SU-DHL-6 (cell line): Measurements from ENCODE around the gene RSPRY1.

ENCODE experiments used
- CTCF ChIP-seq: fragments of 200-600 bp; sonication (generic); IDR thresholded peaks from one replicate; pipeline ENCODE4 v1.5.1; 2017; ENCODE audit warnings: antibody characterized with exemption, mild to moderate bottlenecking, low read length, moderate library complexity; ENCODE audit not compliant: insufficient read depth, poor library complexity, severe bottlenecking
- EZH2phosphoT487 ChIP-seq: fragments of 200-600 bp; sonication (generic), shearing (Covaris generic); conservative IDR thresholded peaks from 2 replicates; pipeline ENCODE4 v1.6.1; 2018; ENCODE audit warnings: mild to moderate bottlenecking, antibody characterized with exemption, low read length, moderate library complexity, mixed read lengths

GRCh38 chr16:57192146-57192545, 6.0 kb downstream of the RSPRY1 start:
- TF ChIP-seq CTCF = no peak
- TF ChIP-seq EZH2phosphoT487 = no peak
